IMR-90 (cell line): ENCODE measurements around the gene UBL3. TPM values are rescaled to one million over a fixed set of nuclear protein-coding genes. Genes with fewer than 3 reads are reported as not detected.

ENCODE experiments used
- ATAC-seq: fragments of 200-7000 bp; cut with Tn5 transposase; 2 replicates; pipeline ENCODE4 v1.9.1; 2020; ENCODE audit warnings: low read depth, mild to moderate bottlenecking, moderate library complexity
- BruUV-seq: library from RNA; stranded (reverse); fragments of 400-500 nt; replicated peaks from 2 replicates; lab custom pipeline; 2021; lab: Mats Ljungman, UMichigan
- CTCF ChIA-PET: fragments of 300-600 bp; formaldehyde crosslinking; extraction: SDS; loops from one replicate; lab custom pipeline; 2021; ENCODE audit warnings: antibody characterized with exemption; lab: Yijun Ruan, JAX
- POLR2A ChIA-PET: fragments of 300-600 bp; sonication (Branson Sonifier 250); formaldehyde crosslinking; loops from one replicate; lab custom pipeline; 2022; ENCODE audit warnings: antibody characterized with exemption; ENCODE audit not compliant: unreplicated experiment; lab: Charles Lee
- DNase-seq: peaks from one replicate; pipeline ENCODE4 v3.0.0; 2013
- H2AFZ ChIP-seq: replicated peaks from 2 replicates; pipeline ENCODE3; 2013; ENCODE audit warnings: low read length, mild to moderate bottlenecking; ENCODE audit not compliant: poor library complexity
- H2AK5ac ChIP-seq: 2 replicates; pipeline ENCODE4 v1.6.1; 2013; ENCODE audit warnings: low read depth, low read length, inconsistent platforms
- H2AK9ac ChIP-seq: replicated peaks from 2 replicates; pipeline ENCODE3; 2013; ENCODE audit warnings: mild to moderate bottlenecking, low read depth, low read length, moderate library complexity; ENCODE audit not compliant: poor library complexity
- H2BK120ac ChIP-seq: 2 replicates; pipeline ENCODE4 v1.6.1; 2013; ENCODE audit warnings: low read depth, low read length, inconsistent platforms
- H2BK15ac ChIP-seq: 3 replicates; pipeline ENCODE4 v1.6.1; 2013; ENCODE audit warnings: low read depth, low read length, inconsistent platforms
- H2BK20ac ChIP-seq: 2 replicates; pipeline ENCODE4 v1.6.1; 2013; ENCODE audit warnings: low read depth, mild to moderate bottlenecking, inconsistent platforms, low read length, moderate library complexity
- H2BK5ac ChIP-seq: 2 replicates; pipeline ENCODE4 v1.6.1; 2013; ENCODE audit warnings: mild to moderate bottlenecking, low read depth, low read length, inconsistent platforms; ENCODE audit not compliant: poor library complexity, severe bottlenecking
- H3K14ac ChIP-seq: replicated peaks from 2 replicates; pipeline ENCODE4 v1.6.1; 2013; ENCODE audit warnings: low read depth, low read length, inconsistent platforms
- H3K18ac ChIP-seq: 2 replicates; pipeline ENCODE4 v1.6.1; 2013; ENCODE audit warnings: low read depth, low read length, control low read depth
- H3K23ac ChIP-seq: 2 replicates; pipeline ENCODE4 v1.6.1; 2013; ENCODE audit warnings: low read depth, low read length, inconsistent platforms
- H3K27ac ChIP-seq: 2 replicates; pipeline ENCODE4 v1.5.1; 2013; ENCODE audit warnings: mild to moderate bottlenecking, control low read depth, low read length; ENCODE audit not compliant: insufficient read depth
- H3K27me3 ChIP-seq: 2 replicates; pipeline ENCODE4 v1.6.1; 2013; ENCODE audit warnings: low read length; ENCODE audit not compliant: control insufficient read depth, insufficient read depth
- H3K36me3 ChIP-seq: 2 replicates; pipeline ENCODE4 v1.6.1; 2013; ENCODE audit warnings: low read length, mixed read lengths; ENCODE audit not compliant: control insufficient read depth, insufficient read depth
- H3K4ac ChIP-seq: 2 replicates; pipeline ENCODE4 v1.6.1; 2013; ENCODE audit warnings: low read depth, low read length, inconsistent platforms
- H3K4me1 ChIP-seq: 2 replicates; pipeline ENCODE4 v1.6.1; 2013; ENCODE audit warnings: low read length, mixed read lengths; ENCODE audit not compliant: control insufficient read depth, insufficient read depth
- H3K4me2 ChIP-seq: 2 replicates; pipeline ENCODE4 v1.6.1; 2013; ENCODE audit warnings: low read depth, mild to moderate bottlenecking, control low read depth, low read length, moderate library complexity
- H3K4me3 ChIP-seq: 2 replicates; pipeline ENCODE4 v1.5.1; 2013; ENCODE audit warnings: low read depth, mild to moderate bottlenecking, control low read depth, low read length, moderate library complexity; ENCODE audit not compliant: insufficient read depth
- H3K56ac ChIP-seq: 2 replicates; pipeline ENCODE4 v1.6.1; 2013; ENCODE audit warnings: low read length, inconsistent platforms; ENCODE audit not compliant: insufficient read depth; ENCODE audit errors: extremely low read depth
- H3K79me1 ChIP-seq, 2 experiments: 2 replicates each; pipeline ENCODE4 v1.6.1; 2013; ENCODE audit warnings: low read length in 2 of 2, inconsistent platforms in 1 of 2, low read depth in 1 of 2
- H3K9ac ChIP-seq: 2 replicates; pipeline ENCODE4 v1.6.1; 2013; ENCODE audit warnings: low read depth, low read length, control low read depth
- H3K9me1 ChIP-seq: 2 replicates; pipeline ENCODE4 v1.6.1; 2013; ENCODE audit warnings: low read length, inconsistent platforms; ENCODE audit not compliant: insufficient read depth
- H3K9me3 ChIP-seq: 2 replicates; pipeline ENCODE4 v1.6.1; 2013; ENCODE audit warnings: low read length; ENCODE audit not compliant: control insufficient read depth, insufficient read depth
- H4K20me1 ChIP-seq: 2 replicates; pipeline ENCODE4 v1.6.1; 2013; ENCODE audit warnings: low read length, inconsistent platforms; ENCODE audit not compliant: insufficient read depth
- H4K5ac ChIP-seq: 2 replicates; pipeline ENCODE4 v1.6.1; 2013; ENCODE audit warnings: mild to moderate bottlenecking, low read depth, low read length, control low read depth
- H4K8ac ChIP-seq, 2 experiments: 2 replicates each; pipeline ENCODE4 v1.6.1; 2013; ENCODE audit warnings: low read depth in 2 of 2, low read length in 2 of 2, control low read depth in 1 of 2, inconsistent platforms in 1 of 2
- H4K91ac ChIP-seq: 2 replicates; pipeline ENCODE4 v1.6.1; 2013; ENCODE audit warnings: low read depth, low read length, inconsistent platforms; ENCODE audit not compliant: insufficient read depth
- BHLHE40 ChIP-seq: fragments of 150-350 bp; IDR thresholded peaks from 2 replicates; pipeline ENCODE4 v1.6.1; 2016; ENCODE audit warnings: mild to moderate bottlenecking, low read depth, low read length
- CEBPB ChIP-seq: IDR thresholded peaks from 2 replicates; pipeline ENCODE4 v1.6.1; 2012; ENCODE audit warnings: low read depth, low read length, improper control_type of control experiment
- CHD1 ChIP-seq: IDR thresholded peaks from 2 replicates; pipeline ENCODE4 v1.6.1; 2012; ENCODE audit warnings: low read depth, low read length, improper control_type of control experiment
- ELK1 ChIP-seq: fragments of 150-350 bp; IDR thresholded peaks from 2 replicates; pipeline ENCODE4 v1.6.1; 2016; ENCODE audit warnings: low read depth, mild to moderate bottlenecking, low read length, moderate library complexity, borderline replicate concordance
- FOS ChIP-seq: fragments of 150-350 bp; IDR thresholded peaks from 2 replicates; pipeline ENCODE4 v1.6.1; 2016; ENCODE audit warnings: low read depth, low read length
- MAFK ChIP-seq: IDR thresholded peaks from 2 replicates; pipeline ENCODE4 v1.6.1; 2012; ENCODE audit warnings: low read depth, low read length, improper control_type of control experiment
- MAZ ChIP-seq: IDR thresholded peaks from 2 replicates; pipeline ENCODE4 v1.6.1; 2012; ENCODE audit warnings: low read depth, mild to moderate bottlenecking, low read length, improper control_type of control experiment, moderate library complexity, borderline replicate concordance
- MXI1 ChIP-seq: IDR thresholded peaks from 2 replicates; pipeline ENCODE4 v1.6.1; 2012; ENCODE audit warnings: low read depth, mild to moderate bottlenecking, low read length, moderate library complexity, borderline replicate concordance
- NFE2L2 ChIP-seq: fragments of 150-350 bp; IDR thresholded peaks from 2 replicates; pipeline ENCODE4 v1.6.1; 2016; ENCODE audit warnings: low read depth, mild to moderate bottlenecking, low read length
- POLR2A ChIP-seq: IDR thresholded peaks from 2 replicates; pipeline ENCODE4 v1.6.1; 2012; ENCODE audit warnings: mild to moderate bottlenecking, low read depth, low read length
- RAD21 ChIP-seq: IDR thresholded peaks from 2 replicates; pipeline ENCODE4 v1.6.1; 2012; ENCODE audit warnings: low read length, improper control_type of control experiment
- RCOR1 ChIP-seq: IDR thresholded peaks from 2 replicates; pipeline ENCODE4 v1.6.1; 2012; ENCODE audit warnings: mild to moderate bottlenecking, low read length, improper control_type of control experiment; ENCODE audit not compliant: insufficient replicate concordance
- RFX5 ChIP-seq: IDR thresholded peaks from 2 replicates; pipeline ENCODE4 v1.8.0; 2012; ENCODE audit warnings: low read depth, mild to moderate bottlenecking, low read length, moderate library complexity
- SMC3 ChIP-seq: fragments of 150-350 bp; IDR thresholded peaks from 2 replicates; pipeline ENCODE4 v1.6.1; 2016; ENCODE audit warnings: low read depth, mild to moderate bottlenecking, antibody characterized with exemption, low read length, moderate library complexity
- WGBS, 2 experiments: methylation state at CpG; one replicate each; pipeline versions ENCODE4 v1.1.5 to v1.1.7; 2013; ENCODE audit warnings: missing lambda C conversion rate in 2 of 2; ENCODE audit not compliant: insufficient read length in 1 of 2; ENCODE audit errors: extremely low coverage in 2 of 2; 5-methylcytosine and 5-hydroxymethylcytosine counted together
- dilution Hi-C: fragments of 300-500 bp; cut with HindIII; formaldehyde crosslinking; loops from one replicate; pipeline ENCODE4 v1.14.3; 2018; ENCODE audit warnings: low sequenced_read_pairs; ENCODE audit not compliant: unreplicated experiment
- in situ Hi-C: fragments of 300-500 bp; cut with MboI; formaldehyde crosslinking; loops from 3 replicates; pipeline ENCODE4 v1.14.3; 2019; ENCODE audit warnings: low sequenced_read_pairs, inconsistent platforms, mixed read lengths
- intact Hi-C: fragments of 100-400 bp; cut with micrococcal nuclease; formaldehyde crosslinking; loops from 2 replicates; pipeline ENCODE4 v1.10.0; 2022
- polyA plus RNA-seq, 3 experiments: library from polyadenylated mRNA; depleted of rRNA; stranded (reverse); fragments of >200 nt; gene quantifications; 2 replicates each; pipeline ENCODE4 v1.2.3, GENCODE V29; 2012; ENCODE audit warnings: low replicate concordance in 1 of 3
- total RNA-seq: library from RNA; depleted of rRNA; stranded (reverse); fragments of >200 nt; gene quantifications from 2 replicates; pipeline ENCODE4 v1.2.3, GENCODE V29; 2012
- TF ChIP-seq, protein P1 (sequence below): fragments of 150-350 bp; IDR thresholded peaks from 2 replicates; pipeline ENCODE4 v1.6.1; 2017; ENCODE audit warnings: mild to moderate bottlenecking, antibody characterized with exemption, low read length, low read depth
- TF ChIP-seq, protein P2 (sequence below): conservative IDR thresholded peaks from 2 replicates; pipeline ENCODE4 v1.5.1; 2012; ENCODE audit warnings: mild to moderate bottlenecking, low read depth, low read length, improper control_type of control experiment

UBL3 gene
- total and polyA plus RNA-seq, 2 of the 4 experiments (the other 2 are of a cell fraction), result 16.0 to 19.9 TPM

- Histone ChIP-seq H3K79me1 (no peaks in the 10 kb centered on the region), H2BK20ac (no peak overlapping the region), H4K91ac (no peak overlapping the region), H2AK5ac (no peak overlapping the region), H4K20me1 (no peaks in the 10 kb centered on the region), H3K4me3 (no peak overlapping the region), H4K5ac (no peak overlapping the region), H3K4me2 (no peak overlapping the region), H2BK5ac (no peak overlapping the region), H3K9me1 (no peaks in the 10 kb centered on the region; the same call in 1 of the 2 replicates), H3K27ac (no peak overlapping the region), H3K27me3 (no peaks in the 10 kb centered on the region; the same call in 1 of the 2 replicates), H2BK120ac (no peak overlapping the region), H3K9me3 (no peaks in the 10 kb centered on the region), H3K4ac (no peak overlapping the region), H2AK9ac (no peak overlapping the region), H2AFZ (no peak overlapping the region), H3K4me1 (peaks cover 3% of the 10 kb centered on the region; the same call in 1 of the 2 replicates), H3K14ac (no peak overlapping the region), H3K23ac (no peak overlapping the region), H4K8ac (no peak overlapping the region), H3K36me3 (no peaks in the 10 kb centered on the region), H2BK15ac (no peak overlapping the region), H3K18ac (no peak overlapping the region), H3K56ac (no peak overlapping the region), H3K9ac (no peak overlapping the region)
- CTCF ChIA-PET, result interaction anchor here (0.6 kb wide), 1 partner anchor 11 kb away, joined by 4 read pairs; no protein-coding TSS in a partner anchor
- TF ChIP-seq MAFK (no peak), ELK1 (no peak), CEBPB (no peak), POLR2A (no peak), MXI1 (no peak), RCOR1 (no peak), RFX5 (no peak), BHLHE40 (no peak), MAZ (no peak), NFE2L2 (no peak), RAD21 (no peak), SMC3 (no peak), CHD1 (no peak), FOS (no peak)
- TF ChIP-seq, protein P1, sequence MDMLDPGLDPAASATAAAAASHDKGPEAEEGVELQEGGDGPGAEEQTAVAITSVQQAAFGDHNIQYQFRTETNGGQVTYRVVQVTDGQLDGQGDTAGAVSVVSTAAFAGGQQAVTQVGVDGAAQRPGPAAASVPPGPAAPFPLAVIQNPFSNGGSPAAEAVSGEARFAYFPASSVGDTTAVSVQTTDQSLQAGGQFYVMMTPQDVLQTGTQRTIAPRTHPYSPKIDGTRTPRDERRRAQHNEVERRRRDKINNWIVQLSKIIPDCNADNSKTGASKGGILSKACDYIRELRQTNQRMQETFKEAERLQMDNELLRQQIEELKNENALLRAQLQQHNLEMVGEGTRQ, result no peak
- TF ChIP-seq, protein P2, sequence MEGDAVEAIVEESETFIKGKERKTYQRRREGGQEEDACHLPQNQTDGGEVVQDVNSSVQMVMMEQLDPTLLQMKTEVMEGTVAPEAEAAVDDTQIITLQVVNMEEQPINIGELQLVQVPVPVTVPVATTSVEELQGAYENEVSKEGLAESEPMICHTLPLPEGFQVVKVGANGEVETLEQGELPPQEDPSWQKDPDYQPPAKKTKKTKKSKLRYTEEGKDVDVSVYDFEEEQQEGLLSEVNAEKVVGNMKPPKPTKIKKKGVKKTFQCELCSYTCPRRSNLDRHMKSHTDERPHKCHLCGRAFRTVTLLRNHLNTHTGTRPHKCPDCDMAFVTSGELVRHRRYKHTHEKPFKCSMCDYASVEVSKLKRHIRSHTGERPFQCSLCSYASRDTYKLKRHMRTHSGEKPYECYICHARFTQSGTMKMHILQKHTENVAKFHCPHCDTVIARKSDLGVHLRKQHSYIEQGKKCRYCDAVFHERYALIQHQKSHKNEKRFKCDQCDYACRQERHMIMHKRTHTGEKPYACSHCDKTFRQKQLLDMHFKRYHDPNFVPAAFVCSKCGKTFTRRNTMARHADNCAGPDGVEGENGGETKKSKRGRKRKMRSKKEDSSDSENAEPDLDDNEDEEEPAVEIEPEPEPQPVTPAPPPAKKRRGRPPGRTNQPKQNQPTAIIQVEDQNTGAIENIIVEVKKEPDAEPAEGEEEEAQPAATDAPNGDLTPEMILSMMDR, result no peak
- dilution Hi-C loops, result no loop called here
- WGBS, 2 experiments, result 80% methylated on average over 4 of the region's 5 CpGs; no CpG with 5 or more reads in 1 of the 2 experiments
- in situ Hi-C loops, result no loop called here
- DNase-seq (no peak), ATAC-seq (no peak)
- intact Hi-C loops, result no loop called here
- POLR2A ChIA-PET, result no interaction called here
- BruUV-seq, result no TSS peak
Measured at GRCh38 chr13:29887686-29888085, 37.3 kb upstream of the UBL3 start.
